ENCODE data around the gene MYL10. TPM values are rescaled to one million over a fixed set of nuclear protein-coding genes. Genes with fewer than 3 reads are reported as not detected.

MYL10 gene
- polyA plus RNA-seq, result not detected

DNA sequence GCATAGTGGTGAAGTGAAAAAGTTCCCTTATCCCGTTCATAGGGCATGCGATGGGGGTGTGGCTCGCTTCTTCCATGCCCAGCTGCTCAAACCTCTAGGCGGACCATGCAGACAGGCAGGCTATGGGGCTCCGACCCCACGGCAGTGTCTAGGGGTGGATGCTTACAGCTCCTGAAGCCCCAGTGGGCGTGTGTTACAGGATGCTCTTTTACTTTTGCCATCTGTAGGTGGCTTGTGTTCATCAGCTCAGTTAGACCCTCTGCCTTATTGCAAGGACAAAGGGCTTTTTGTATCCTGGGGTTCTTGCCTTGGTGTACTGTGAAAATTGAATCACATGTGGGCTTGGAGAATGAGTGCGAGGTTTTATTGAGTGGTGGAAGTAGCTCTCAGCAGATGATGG is at the start of gene MYL10:
TSS of gene MYL10 (minus strand) at position 126 of the 400 bp plus-strand sequence. CDS start 178 bp downstream, outside the sequence.
- no peaks in the 10 kb centered on the region for H3K36me3 ChIP-seq (ENCODE audit: control insufficient read depth in 2 of 2, insufficient read depth in 2 of 2, low read length in 1 of 2)
- H3K4me1 ChIP-seq (ENCODE audit: control insufficient read depth in 2 of 2, insufficient read depth in 2 of 2, low read length in 1 of 2), result peaks cover 3 to 10% of the 10 kb centered on the region in 2 donors
- WGBS, 2 donors, result 84 to 86% methylated on average over 8 of the region's 8 CpGs
- peaks cover 0 to 3% of the 10 kb centered on the region in 2 donors for H3K9me3 ChIP-seq (ENCODE audit: control insufficient read depth in 2 of 2, insufficient read depth in 1 of 2, low read depth in 1 of 2, low read length in 1 of 2)
- no peaks in the 10 kb centered on the region for H3K27me3 ChIP-seq (ENCODE audit: control insufficient read depth in 1 of 2, insufficient read depth in 2 of 2, low read length in 2 of 2)
- no peak within 1 kb of the TSS for H3K4me3 ChIP-seq (ENCODE audit: low read depth in 1 of 2, low read length in 2 of 2)
- H3K27ac ChIP-seq (ENCODE audit: low read depth in 2 of 2, low read length in 1 of 2), result no peak within 1 kb of the TSS

DNA sequence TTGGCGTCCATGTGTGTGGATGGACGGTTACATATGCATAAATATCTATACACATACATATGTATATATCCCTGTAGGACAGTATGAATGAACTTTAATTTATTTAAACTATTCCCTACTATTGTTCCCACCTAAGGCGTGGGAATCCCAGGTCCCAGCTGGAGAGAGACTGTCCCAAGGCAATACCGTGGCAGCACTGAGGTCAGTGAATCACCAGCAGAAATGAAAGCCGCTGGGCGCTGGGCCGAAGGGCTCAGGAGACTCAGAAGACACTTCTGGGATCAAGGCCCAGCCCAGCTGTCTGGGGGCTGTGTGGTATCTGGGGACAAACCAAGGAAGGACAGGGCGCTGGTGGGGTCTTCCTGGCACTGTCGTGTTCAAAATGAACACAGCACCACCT is 49.6 kb upstream of the MYL10 start:
- H3K36me3 ChIP-seq (ENCODE audit: control insufficient read depth in 2 of 2, insufficient read depth in 2 of 2, low read length in 1 of 2), result no peaks in the 10 kb centered on the region
- H3K9me3 ChIP-seq (ENCODE audit: control insufficient read depth in 2 of 2, insufficient read depth in 1 of 2, low read depth in 1 of 2, low read length in 1 of 2), result no peaks in the 10 kb centered on the region
- WGBS, 2 donors, result 75 to 83% methylated on average over 9 of the region's 9 CpGs
- H3K27me3 ChIP-seq (ENCODE audit: control insufficient read depth in 1 of 2, insufficient read depth in 2 of 2, low read length in 2 of 2), result no peaks in the 10 kb centered on the region
- H3K4me3 ChIP-seq (ENCODE audit: low read depth in 1 of 2, low read length in 2 of 2), result no peak overlapping the region
- H3K4me1 ChIP-seq (ENCODE audit: control insufficient read depth in 2 of 2, insufficient read depth in 2 of 2, low read length in 1 of 2), result peaks cover 0 to 9% of the 10 kb centered on the region in 2 donors
- no peak overlapping the region for H3K27ac ChIP-seq (ENCODE audit: low read depth in 2 of 2, low read length in 1 of 2)

DNA sequence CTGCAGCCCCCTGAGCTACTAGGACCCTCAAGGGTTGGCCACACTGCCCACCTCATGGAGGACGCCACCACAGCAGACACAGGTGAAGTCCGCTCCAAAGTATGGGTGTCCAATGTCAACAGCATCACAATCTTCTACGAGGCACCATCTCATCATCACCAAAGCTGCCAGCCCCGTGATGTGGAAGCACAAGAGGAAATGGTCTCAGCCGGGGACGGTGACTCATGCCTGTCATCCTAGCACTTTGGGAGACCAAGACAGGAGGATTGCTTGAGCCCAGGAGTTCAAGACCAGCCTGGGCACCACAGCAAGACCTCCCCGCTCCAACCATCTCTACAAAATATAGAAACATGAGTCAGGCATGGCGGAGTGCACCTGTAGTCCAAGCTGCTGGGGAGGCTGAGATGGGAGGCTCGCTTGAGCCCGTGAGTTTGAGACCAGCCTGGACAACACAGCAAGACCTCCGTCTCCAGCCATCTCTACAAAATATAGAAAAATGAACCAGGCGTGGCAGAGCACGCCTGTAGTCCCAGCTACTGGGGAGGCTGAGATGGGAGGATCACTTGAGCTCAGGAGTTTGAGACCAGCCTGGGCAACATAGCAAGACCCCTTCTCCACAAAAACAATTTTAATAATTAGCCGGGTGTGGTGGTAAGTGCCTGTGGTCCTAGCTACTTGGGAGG is 48.8 kb upstream of the MYL10 start:
- Histone ChIP-seq H3K4me1 (ENCODE audit: control insufficient read depth in 2 of 2, insufficient read depth in 2 of 2, low read length in 1 of 2) (peaks cover 0 to 9% of the 10 kb centered on the region in 2 donors), H3K27me3 (ENCODE audit: control insufficient read depth in 1 of 2, insufficient read depth in 2 of 2, low read length in 2 of 2) (no peaks in the 10 kb centered on the region), H3K9me3 (ENCODE audit: control insufficient read depth in 2 of 2, insufficient read depth in 1 of 2, low read depth in 1 of 2, low read length in 1 of 2) (peaks cover 4 to 6% of the 10 kb centered on the region in 2 donors), H3K36me3 (ENCODE audit: control insufficient read depth in 2 of 2, insufficient read depth in 2 of 2, low read length in 1 of 2) (no peaks in the 10 kb centered on the region), H3K4me3 (ENCODE audit: low read depth in 1 of 2, low read length in 2 of 2) (no peak overlapping the region), H3K27ac (ENCODE audit: low read depth in 2 of 2, low read length in 1 of 2) (no peak overlapping the region)
- WGBS, 2 donors, result 80 to 85% methylated on average over 14 of the region's 14 CpGs

DNA sequence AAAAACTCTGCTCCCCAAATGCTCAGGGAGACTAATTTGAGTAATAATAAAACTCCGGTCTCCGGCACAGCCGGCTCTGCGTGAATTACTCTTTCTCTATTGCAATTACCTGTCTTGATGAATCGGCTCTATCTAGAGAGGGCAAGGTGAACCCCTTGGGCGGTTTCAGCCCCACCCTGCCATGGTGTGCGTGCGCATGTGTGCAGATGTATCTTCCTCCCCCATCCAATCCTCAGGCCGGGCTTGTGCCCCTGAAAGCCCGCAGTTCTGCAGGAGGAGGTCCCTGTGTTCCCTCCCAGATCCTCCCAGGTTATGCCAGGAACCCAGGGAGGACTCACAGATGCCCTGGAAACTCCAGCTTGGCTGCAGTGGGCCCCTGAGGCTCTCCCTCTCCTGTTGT is 48.3 kb upstream of the MYL10 start:
- Histone ChIP-seq H3K9me3 (ENCODE audit: control insufficient read depth in 2 of 2, insufficient read depth in 1 of 2, low read depth in 1 of 2, low read length in 1 of 2) (peaks cover 4 to 6% of the 10 kb centered on the region in 2 donors), H3K27ac (ENCODE audit: low read depth in 2 of 2, low read length in 1 of 2) (no peak overlapping the region), H3K27me3 (ENCODE audit: control insufficient read depth in 1 of 2, insufficient read depth in 2 of 2, low read length in 2 of 2) (no peaks in the 10 kb centered on the region), H3K4me3 (ENCODE audit: low read depth in 1 of 2, low read length in 2 of 2) (no peak overlapping the region), H3K4me1 (ENCODE audit: control insufficient read depth in 2 of 2, insufficient read depth in 2 of 2, low read length in 1 of 2) (peaks cover 0 to 9% of the 10 kb centered on the region in 2 donors), H3K36me3 (ENCODE audit: control insufficient read depth in 2 of 2, insufficient read depth in 2 of 2, low read length in 1 of 2) (no peaks in the 10 kb centered on the region)
- 48 to 54% methylated on average over 10 of the region's 10 CpGs for WGBS, 2 donors

DNA sequence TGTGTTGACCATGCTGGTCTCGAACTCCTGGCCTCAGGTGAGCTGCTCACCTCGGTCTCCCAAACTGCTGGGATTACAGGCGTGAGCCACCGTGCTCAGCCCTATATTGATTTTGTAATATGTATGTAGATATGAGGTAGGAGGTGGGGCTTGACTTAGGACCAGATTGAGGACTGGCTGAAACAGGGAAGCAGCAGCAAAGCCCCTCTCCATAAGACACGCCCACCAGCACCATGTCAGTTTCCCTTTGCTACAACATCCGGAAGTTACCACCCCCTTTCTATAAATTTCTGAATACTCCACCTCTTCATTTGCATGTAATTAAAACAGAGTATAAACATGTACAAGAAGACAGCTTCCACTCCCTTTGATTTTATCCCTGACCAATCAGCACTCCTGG is 47.9 kb upstream of the MYL10 start:
- Histone ChIP-seq H3K27me3 (ENCODE audit: control insufficient read depth in 1 of 2, insufficient read depth in 2 of 2, low read length in 2 of 2) (no peaks in the 10 kb centered on the region), H3K4me3 (ENCODE audit: low read depth in 1 of 2, low read length in 2 of 2) (no peak overlapping the region), H3K4me1 (ENCODE audit: control insufficient read depth in 2 of 2, insufficient read depth in 2 of 2, low read length in 1 of 2) (peaks cover 0 to 9% of the 10 kb centered on the region in 2 donors), H3K36me3 (ENCODE audit: control insufficient read depth in 2 of 2, insufficient read depth in 2 of 2, low read length in 1 of 2) (no peaks in the 10 kb centered on the region), H3K27ac (ENCODE audit: low read depth in 2 of 2, low read length in 1 of 2) (no peak overlapping the region), H3K9me3 (ENCODE audit: control insufficient read depth in 2 of 2, insufficient read depth in 1 of 2, low read depth in 1 of 2, low read length in 1 of 2) (peaks cover 4 to 6% of the 10 kb centered on the region in 2 donors)
- 52 to 70% methylated on average over 6 of the region's 6 CpGs for whole genome bisulfite sequencing, 2 donors

DNA sequence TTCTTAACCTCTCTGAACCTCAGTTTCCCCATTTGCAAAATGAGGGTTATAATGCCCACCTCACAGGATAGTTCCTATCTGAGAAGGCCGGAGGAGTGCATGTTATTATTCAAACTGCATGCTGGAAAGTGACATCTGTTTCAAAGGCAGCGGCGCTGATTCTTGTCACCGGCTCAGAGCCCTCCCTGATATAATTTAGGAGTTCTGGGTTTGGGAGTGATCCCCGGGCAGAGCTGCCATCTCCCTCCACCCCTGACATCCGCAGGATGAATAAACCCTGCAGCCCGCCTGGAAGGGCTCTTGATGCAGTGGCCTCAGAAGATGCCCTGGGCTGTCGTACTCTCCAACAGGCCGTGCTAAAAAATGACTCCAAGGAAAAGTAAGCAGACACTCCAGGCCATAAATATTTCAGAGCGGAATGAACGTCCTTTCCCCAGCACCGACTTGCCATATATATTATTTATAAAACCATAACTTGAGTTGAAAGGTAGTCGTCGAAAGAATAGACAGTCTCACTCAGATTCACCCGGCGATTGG is 47.0 kb upstream of the MYL10 start:
- H3K4me3 ChIP-seq (ENCODE audit: low read depth in 1 of 2, low read length in 2 of 2), result no peak overlapping the region
- 84 to 90% methylated on average over 16 of the region's 16 CpGs for WGBS, 2 donors
- H3K4me1 ChIP-seq (ENCODE audit: control insufficient read depth in 2 of 2, insufficient read depth in 2 of 2, low read length in 1 of 2), result peaks cover 0 to 6% of the 10 kb centered on the region in 2 donors
- H3K27me3 ChIP-seq (ENCODE audit: control insufficient read depth in 1 of 2, insufficient read depth in 2 of 2, low read length in 2 of 2), result no peaks in the 10 kb centered on the region
- H3K9me3 ChIP-seq (ENCODE audit: control insufficient read depth in 2 of 2, insufficient read depth in 1 of 2, low read depth in 1 of 2, low read length in 1 of 2), result peaks cover 4 to 6% of the 10 kb centered on the region in 2 donors
- no peaks in the 10 kb centered on the region for H3K36me3 ChIP-seq (ENCODE audit: control insufficient read depth in 2 of 2, insufficient read depth in 2 of 2, low read length in 1 of 2)
- H3K27ac ChIP-seq (ENCODE audit: low read depth in 2 of 2, low read length in 1 of 2), result no peak overlapping the region

DNA sequence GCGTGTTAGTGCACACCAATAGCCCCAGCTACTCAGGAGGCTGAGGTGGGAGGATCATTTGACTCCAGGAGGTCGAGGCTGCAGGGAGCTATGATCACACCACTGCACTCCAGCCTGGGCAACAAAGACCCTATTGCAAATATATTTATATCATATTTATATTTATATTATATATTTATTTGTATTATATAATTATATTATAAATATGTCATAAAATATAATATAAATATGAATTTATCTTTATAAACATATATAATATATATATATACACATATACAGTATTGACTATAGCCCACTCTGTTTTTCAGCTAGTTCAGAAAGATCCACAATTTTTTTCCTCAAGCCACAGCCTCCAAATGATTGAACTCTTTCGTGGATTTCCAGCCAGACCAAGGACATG is 45.3 kb upstream of the MYL10 start:
- WGBS, 2 donors, result 89 to 91% methylated on average over 3 of the region's 3 CpGs
- Histone ChIP-seq H3K27me3 (ENCODE audit: control insufficient read depth in 1 of 2, insufficient read depth in 2 of 2, low read length in 2 of 2) (no peaks in the 10 kb centered on the region), H3K9me3 (ENCODE audit: control insufficient read depth in 2 of 2, insufficient read depth in 1 of 2, low read depth in 1 of 2, low read length in 1 of 2) (peaks cover 4 to 6% of the 10 kb centered on the region in 2 donors), H3K27ac (ENCODE audit: low read depth in 2 of 2, low read length in 1 of 2) (no peak overlapping the region), H3K4me3 (ENCODE audit: low read depth in 1 of 2, low read length in 2 of 2) (no peak overlapping the region), H3K4me1 (ENCODE audit: control insufficient read depth in 2 of 2, insufficient read depth in 2 of 2, low read length in 1 of 2) (no peaks in the 10 kb centered on the region), H3K36me3 (ENCODE audit: control insufficient read depth in 2 of 2, insufficient read depth in 2 of 2, low read length in 1 of 2) (no peaks in the 10 kb centered on the region)

DNA sequence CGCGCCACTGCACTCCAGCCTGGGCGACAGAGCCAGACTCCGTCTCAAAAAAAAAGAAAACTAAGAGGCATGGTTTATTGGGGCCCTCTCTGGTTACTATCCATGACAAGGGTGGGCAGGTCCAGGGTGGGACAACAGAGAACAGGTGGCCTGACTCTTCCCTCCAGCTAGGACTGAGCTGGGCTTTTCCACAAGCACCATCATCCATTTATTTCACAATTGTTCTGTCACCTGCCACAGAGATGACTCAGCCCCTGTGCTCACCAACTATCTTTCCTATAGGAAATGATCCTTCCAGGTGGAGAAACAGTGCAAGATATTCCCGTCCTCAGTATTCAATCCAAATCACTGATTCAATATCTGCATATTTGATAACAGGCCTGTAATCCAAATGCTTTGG is 44.9 kb upstream of the MYL10 start:
- Histone ChIP-seq H3K27ac (ENCODE audit: low read depth in 2 of 2, low read length in 1 of 2) (no peak overlapping the region), H3K27me3 (ENCODE audit: control insufficient read depth in 1 of 2, insufficient read depth in 2 of 2, low read length in 2 of 2) (no peaks in the 10 kb centered on the region), H3K36me3 (ENCODE audit: control insufficient read depth in 2 of 2, insufficient read depth in 2 of 2, low read length in 1 of 2) (no peaks in the 10 kb centered on the region), H3K4me1 (ENCODE audit: control insufficient read depth in 2 of 2, insufficient read depth in 2 of 2, low read length in 1 of 2) (no peaks in the 10 kb centered on the region), H3K9me3 (ENCODE audit: control insufficient read depth in 2 of 2, insufficient read depth in 1 of 2, low read depth in 1 of 2, low read length in 1 of 2) (peaks cover 4 to 6% of the 10 kb centered on the region in 2 donors), H3K4me3 (ENCODE audit: low read depth in 1 of 2, low read length in 2 of 2) (no peak overlapping the region)
- 79 to 90% methylated on average over 3 to 5 of the region's 5 CpGs for WGBS, 2 donors

DNA sequence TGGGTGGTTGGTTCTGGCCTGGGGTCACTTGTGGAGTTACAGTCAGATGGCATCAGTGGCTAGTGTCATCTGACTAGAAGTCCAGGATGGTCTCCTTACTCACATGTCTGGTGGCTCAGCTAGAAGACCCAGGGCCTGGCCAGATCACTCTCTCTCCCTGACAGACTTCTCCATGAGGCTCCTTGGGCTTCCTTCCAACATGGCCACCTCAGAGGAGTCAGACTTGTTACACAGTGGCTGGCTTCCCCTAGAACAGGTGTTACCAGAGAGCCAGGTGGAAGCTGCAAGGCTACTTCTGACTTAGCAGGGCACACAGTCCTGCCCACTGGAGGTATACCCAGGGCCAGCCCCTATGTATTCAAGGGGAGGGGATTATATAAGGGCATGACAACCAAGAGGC is 44.2 kb upstream of the MYL10 start:
- no peaks in the 10 kb centered on the region for H3K4me1 ChIP-seq (ENCODE audit: control insufficient read depth in 2 of 2, insufficient read depth in 2 of 2, low read length in 1 of 2)
- no peak overlapping the region for H3K4me3 ChIP-seq (ENCODE audit: low read depth in 1 of 2, low read length in 2 of 2)
- no peaks in the 10 kb centered on the region for H3K27me3 ChIP-seq (ENCODE audit: control insufficient read depth in 1 of 2, insufficient read depth in 2 of 2, low read length in 2 of 2)
- H3K9me3 ChIP-seq (ENCODE audit: control insufficient read depth in 2 of 2, insufficient read depth in 1 of 2, low read depth in 1 of 2, low read length in 1 of 2), result peaks cover 6% of the 10 kb centered on the region in 2 donors
- no peaks in the 10 kb centered on the region for H3K36me3 ChIP-seq (ENCODE audit: control insufficient read depth in 2 of 2, insufficient read depth in 2 of 2, low read length in 1 of 2)
- H3K27ac ChIP-seq (ENCODE audit: low read depth in 2 of 2, low read length in 1 of 2), result no peak overlapping the region
